ENCODE measurements around the gene TRIM24.

Gene TRIM24

GRCh38 chr7:138581065-138581464 is 121.0 kb downstream of the TRIM24 start:
- no peak for DNase-seq

- DNase-seq: no peak
These were observed 124.2 kb downstream of the TRIM24 start for GRCh38 chr7:138584283-138584682.

GRCh38 chr7:138584696-138585095 is 124.6 kb downstream of the TRIM24 start:
- no peak for DNase-seq

DNA sequence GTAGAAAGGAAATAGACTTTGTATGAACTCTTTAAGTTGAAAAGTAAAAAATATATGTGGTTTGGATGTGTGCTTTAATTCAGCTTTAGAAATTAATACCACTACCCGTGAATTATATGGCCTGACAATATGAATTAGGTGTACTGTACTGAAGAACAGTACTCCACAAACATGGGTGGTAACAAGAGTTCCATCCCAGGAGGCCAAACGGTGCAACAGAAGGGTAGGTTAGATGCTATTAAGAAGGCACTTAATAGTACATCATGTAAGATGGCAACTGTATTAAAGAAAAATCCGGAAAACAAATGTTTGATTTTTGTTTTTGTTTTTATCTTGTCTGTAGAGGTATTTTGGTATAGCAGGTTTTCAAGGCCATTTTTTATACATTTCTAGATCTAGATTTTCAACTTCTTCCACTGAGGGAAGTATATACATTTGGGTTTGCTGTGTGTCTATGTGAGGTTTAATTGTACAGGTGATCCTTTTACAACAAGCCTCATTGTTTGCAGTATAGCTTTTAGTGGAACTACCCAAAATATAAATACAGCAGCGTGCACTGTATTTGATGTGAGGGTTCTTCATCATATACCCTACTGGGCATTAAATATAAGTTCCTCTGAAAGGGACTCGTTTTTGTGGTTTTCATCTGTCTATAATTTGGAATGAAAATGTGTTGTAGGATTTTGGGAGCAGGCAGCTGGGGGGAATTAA is 125.4 kb downstream of the TRIM24 start:
- no peak for DNase-seq

DNA sequence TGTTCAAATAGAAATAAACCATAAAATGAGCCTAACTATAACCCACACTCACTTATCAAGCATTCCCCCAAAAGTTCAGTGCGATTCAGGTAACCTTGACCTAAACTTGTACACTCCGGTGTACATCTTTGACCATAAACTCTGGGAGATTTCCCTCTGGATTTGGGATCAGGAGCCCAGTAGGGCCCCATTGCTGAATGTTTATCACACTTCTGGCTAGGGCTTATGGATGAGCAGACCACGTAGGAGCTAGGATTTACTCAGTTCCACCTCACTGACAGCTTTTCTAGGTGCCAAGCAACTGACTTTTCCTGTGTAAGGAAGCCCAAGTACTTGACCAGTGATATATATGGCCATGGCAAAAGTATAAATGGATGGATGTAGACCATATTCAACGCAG is 127.4 kb downstream of the TRIM24 start:
- no peak for DNase-seq

DNA sequence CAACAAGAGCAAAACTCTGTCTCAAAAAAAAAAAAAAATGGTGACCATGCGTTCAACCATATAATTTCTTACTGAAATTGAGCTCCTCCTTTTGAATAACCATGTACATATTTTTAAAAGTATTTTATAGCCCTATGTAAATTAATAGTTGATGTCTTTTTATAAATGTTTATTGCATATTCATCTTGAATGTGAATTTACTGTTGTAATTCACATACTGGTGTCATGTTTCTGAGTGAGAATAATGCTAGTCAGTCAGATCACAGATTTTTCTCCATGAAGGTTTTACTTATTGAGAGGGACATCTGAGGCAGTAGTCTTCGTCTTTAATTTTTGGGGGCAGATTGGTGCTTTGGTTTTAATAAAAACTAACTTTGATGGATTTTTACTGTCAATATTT is 128.9 kb downstream of the TRIM24 start:
- no peak for DNase-seq

DNA sequence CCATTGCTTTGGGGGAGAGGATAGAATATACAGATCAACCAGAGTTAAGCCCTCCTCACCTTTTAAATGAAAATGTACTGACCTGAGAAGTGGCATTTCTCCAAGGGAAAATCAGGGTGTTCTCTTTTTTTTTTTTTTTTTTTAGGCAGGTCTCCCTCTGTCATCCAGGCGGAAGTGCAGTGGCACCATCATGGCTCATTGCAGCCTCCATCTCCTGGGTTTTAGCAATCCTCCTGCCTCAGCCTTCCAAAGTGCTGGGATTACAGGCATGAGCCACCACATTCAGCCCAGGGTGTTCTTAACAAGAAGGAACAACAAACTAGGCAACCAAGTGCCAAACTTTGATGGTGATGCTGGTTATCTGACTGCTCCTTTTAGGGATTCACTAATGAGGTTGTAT is 130.1 kb downstream of the TRIM24 start:
- DNase-seq: no peak

GRCh38 chr7:138595454-138595853 is 135.4 kb downstream of the TRIM24 start:
- no peak for DNase-seq

- no peak for DNase-seq
These were observed 142.4 kb downstream of the TRIM24 start for GRCh38 chr7:138602451-138602850.

DNA sequence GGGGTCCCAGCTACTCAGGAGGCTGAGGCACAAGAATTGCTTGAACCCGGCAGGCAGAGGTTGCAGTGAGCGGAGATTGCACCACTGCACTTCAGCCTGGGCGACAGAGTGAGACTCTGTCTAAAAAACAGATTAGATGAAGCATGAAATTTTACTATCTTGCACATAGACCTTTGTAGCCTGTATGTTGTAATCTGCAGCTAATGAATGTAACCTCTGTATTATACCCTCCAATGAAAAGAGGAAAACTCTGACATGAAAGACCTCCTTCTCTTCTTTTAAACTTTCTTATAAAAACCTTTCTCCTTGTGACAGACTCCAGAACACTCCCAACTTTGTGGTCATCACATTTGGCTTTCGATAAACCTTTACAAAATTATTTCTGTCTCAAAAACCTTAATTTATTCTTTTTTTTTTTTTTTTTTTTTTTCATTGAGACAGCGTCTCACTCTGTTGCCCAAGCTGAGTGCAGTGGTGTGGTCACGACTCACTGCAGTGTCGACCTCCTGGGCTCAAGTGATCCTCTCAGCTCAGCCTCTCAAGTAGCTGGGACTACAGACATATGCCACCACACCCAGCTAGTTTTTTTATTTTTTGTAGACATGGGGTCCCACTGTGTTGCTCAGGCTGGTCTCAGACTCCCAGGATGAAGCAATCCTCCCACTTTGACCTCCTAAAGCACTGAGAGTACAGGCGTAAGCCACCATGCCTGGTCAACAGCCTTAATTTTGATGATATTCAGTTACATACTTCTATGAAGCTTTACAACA is 143.7 kb downstream of the TRIM24 start:
- DNase-seq: no peak

DNA sequence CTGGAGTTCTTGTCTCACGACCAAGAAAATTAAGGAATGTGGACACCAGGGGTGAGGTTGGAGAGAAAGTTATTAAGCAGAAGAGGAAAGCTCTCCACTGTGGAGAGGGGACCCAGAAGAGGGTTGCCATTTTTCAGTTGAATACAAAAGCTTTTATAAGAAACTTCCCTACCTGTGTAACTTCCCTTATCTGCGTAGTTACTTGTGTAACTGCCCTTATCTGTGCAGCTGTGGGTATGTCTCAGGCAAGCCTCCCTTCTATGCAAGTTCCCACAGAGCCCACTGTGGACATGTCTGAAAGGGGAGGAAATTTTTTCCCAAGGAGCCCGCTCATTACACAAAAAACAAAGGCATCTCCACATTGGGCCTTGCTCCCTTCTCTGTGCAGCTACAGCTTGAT is 146.2 kb downstream of the TRIM24 start:
- DNase-seq: no peak

GRCh38 chr7:138607216-138608126 is 147.4 kb downstream of the TRIM24 start:
- DNase-seq: no peak

DNA sequence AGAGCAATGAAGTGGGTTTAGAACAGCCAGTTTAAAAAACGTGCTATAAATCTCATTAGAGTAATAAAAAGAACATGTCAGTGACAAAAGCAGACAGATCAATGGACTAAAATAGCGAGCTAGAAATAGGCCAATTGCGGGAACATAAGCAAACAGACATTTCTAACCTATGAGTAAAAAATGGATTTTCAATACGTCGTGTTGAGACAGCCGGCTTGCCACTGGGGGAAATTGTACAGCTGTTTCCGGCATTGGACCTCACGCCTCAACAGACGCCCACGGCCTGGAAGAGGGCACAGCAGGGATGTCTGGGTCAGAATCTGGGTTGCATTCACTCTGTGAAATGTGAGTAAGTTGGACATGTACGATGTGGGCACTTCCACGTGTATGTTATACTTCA is 148.2 kb downstream of the TRIM24 start:
- DNase-seq: no peak

DNA sequence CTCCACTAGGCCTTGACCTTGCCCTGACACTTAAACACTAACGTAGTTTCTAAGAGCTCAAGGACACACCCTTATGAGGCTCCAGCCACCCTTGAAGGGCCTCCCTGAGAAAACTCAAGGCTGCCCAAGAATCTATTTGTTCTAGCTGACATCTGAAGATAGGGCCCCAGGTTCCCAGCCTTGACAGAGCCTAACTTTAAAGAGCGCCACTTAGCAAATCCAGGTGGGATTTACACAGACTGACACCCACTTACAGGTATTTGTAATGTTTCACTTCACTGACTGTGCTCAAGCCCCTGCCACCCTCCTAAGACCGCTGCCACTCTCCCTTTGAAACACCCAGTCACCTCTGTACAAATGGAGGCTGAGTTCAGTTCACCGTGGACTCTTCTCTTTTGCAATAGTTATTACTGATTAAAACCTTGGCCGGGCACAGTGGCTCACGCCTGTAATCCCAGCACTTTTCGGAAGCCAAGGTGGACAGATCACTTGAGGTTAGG is 150.7 kb downstream of the TRIM24 start:
- no peak for DNase-seq

DNA sequence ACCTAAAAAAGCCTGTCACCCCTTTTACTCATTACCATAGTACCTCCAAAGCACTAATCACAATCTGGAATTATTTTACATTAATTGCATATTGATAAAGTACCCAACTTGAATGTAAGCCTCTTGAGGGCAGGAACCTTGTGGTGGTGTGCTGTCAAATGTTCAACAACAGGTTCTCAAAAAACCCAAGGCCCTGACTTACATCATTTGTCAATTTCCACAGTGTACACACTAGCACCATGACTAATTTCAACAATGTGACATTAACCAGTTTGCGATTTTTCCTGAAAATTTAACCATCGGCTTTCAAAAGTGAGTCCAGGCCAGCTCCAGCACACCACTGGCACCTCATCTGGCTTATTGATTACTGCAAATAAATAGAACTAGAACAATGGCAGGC is 153.6 kb downstream of the TRIM24 start:
- DNase-seq: no peak

- DNase-seq: no peak
These were observed 156.0 kb downstream of the TRIM24 start for GRCh38 chr7:138616085-138616484.

GRCh38 chr7:138618506-138618905 is 158.4 kb downstream of the TRIM24 start:
- DNase-seq: no peak

GRCh38 chr7:138618933-138619332 is 158.9 kb downstream of the TRIM24 start:
- no peak for DNase-seq

GRCh38 chr7:138622841-138623240 is 162.8 kb downstream of the TRIM24 start:
- DNase-seq: no peak

DNA sequence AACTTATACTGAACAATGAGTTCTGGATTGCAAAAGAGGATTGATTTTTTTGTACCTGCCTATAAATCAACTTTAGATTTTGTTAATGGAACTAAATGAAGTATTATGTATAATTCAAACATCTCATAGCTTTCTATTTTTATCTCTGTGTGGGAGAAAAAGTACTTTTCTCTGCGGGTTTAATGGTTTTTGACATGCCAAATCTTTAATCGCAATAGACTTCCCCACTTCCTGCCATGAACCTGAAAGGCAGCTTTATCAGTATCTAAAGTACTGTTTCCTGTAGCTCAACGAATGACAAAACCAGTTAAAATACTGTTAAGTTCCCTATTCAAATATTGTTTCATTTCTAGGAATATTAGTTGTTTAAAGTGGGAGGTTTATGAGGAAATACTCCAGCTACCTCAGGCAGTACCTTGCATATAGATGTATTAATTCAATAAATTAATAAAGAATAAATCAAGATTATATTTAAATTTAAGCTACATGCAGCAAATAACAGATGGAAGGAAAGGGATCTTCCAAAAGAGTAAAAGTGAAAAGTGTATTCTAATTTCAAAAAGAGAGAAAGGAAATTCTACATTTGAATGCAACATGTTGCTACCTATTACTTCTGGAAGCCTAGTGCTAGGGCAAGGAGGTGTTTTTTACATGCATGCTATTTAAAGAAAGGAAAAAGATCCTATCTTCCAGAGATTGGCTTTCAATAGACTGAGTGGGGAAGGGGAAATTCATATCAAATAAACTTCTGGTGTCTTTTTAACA is 165.2 kb downstream of the TRIM24 start:
- no peak for DNase-seq

DNA sequence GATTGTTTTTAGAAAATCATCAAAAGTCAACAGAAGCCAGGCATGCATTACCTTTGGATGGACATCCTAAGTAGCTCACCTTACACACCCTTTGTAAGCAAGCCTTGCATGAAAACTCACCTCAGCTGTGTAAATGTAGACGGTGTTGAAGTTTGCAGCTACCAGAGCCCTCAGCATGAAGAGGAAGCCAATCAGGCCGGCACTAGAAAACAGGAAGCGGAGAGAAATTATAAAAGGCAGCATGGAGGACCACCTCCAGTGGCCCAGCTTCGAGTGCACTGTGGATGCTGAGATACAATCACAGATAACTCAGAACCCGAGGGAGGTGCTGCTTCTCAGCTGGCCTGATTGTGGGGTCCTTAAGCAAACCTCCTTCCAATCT is 165.8 kb downstream of the TRIM24 start:
- no peak for DNase-seq

GRCh38 chr7:138626846-138627245 is 166.8 kb downstream of the TRIM24 start:
- DNase-seq: no peak

DNA sequence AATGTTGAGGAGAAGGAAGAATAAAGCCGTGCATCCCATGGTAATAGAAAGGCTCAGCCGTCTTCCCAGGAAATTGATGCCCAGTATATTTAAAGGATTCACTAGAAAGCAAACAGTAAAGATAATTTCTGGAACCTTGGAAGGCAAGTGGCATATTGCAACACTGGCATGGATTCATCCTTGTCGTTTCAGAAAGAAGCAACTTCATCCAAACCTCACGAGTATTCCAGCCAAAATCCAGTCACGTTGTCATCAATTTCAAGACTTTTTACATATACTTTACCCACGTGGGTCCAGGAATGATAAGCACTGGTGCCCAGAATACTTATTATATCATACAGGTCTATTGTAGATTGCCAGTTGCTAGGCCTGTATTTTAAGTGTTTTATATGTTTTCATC is 167.3 kb downstream of the TRIM24 start:
- DNase-seq: no peak

Measured in activated CD4-positive, CD25-positive, alpha-beta regulatory T cell treated with anti-CD3 and anti-CD28 coated beads, Interleukin-2, amount 50 U/mL, for 72 hours (primary cell).